WERI-Rb-1 (cell line): ENCODE measurements around the gene IL1B.
"Not testable (repeated sequence)": the region's sequence is repeated elsewhere in the genome, so short reads cannot be mapped to it uniquely, and the experiment has no call there.

Experiments
- DNase-seq: peaks from one replicate; pipeline ENCODE4 v3.0.0-alpha.2; 2020
- H3K27ac ChIP-seq: fragments of 250-450 bp; sonication (Bioruptor Pico); 2 replicates; pipeline ENCODE4 v1.5.1; 2020; ENCODE audit warnings: mild to moderate bottlenecking, moderate library complexity
- H3K27me3 ChIP-seq: fragments of 250-450 bp; sonication (Bioruptor Pico); 2 replicates; pipeline ENCODE4 v1.5.1; 2021; ENCODE audit warnings: mild to moderate bottlenecking, low read depth, moderate library complexity; ENCODE audit not compliant: insufficient read depth, severe bottlenecking
- H3K36me3 ChIP-seq: fragments of 250-450 bp; sonication (Bioruptor Pico); 2 replicates; pipeline ENCODE4 v1.5.1; 2020; ENCODE audit warnings: mild to moderate bottlenecking, moderate library complexity
- H3K4me3 ChIP-seq: 2 replicates; pipeline ENCODE4 v1.5.1; 2011; ENCODE audit warnings: low read depth, mild to moderate bottlenecking, control low read depth, low read length
- H3K9me3 ChIP-seq: fragments of 250-450 bp; sonication (Bioruptor Pico); 2 replicates; pipeline ENCODE4 v1.5.1; 2021; ENCODE audit warnings: mild to moderate bottlenecking, moderate library complexity; ENCODE audit not compliant: severe bottlenecking
- CTCF ChIP-seq: IDR thresholded peaks from 2 replicates; pipeline ENCODE4 v1.5.1; 2011; ENCODE audit warnings: low read depth, mild to moderate bottlenecking, control low read depth, inconsistent platforms, low read length

Gene IL1B

GRCh38 chr2:112864072-112864471, 27.5 kb upstream of the IL1B start:
- H3K4me3 ChIP-seq: no peak overlapping the region
- H3K36me3 ChIP-seq: no peaks in the 10 kb centered on the region
- H3K9me3 ChIP-seq: peaks cover 26% of the 10 kb centered on the region
- H3K27me3 ChIP-seq: no peaks in the 10 kb centered on the region
- no peak overlapping the region for H3K27ac ChIP-seq
- TF ChIP-seq CTCF: no peak
- no peak for DNase-seq

GRCh38 chr2:112859406-112860183, 23.0 kb upstream of the IL1B start:
- peaks cover 27% of the 10 kb centered on the region for H3K9me3 ChIP-seq
- not testable (repeated sequence) for H3K27me3 ChIP-seq, DNase-seq, H3K36me3 ChIP-seq, H3K27ac ChIP-seq, H3K4me3 ChIP-seq

GRCh38 chr2:112850588-112850987, 14.0 kb upstream of the IL1B start:
- no peak for DNase-seq
- no peak overlapping the region for H3K27ac ChIP-seq
- peaks cover 6% of the 10 kb centered on the region for H3K9me3 ChIP-seq
- no peaks in the 10 kb centered on the region for H3K27me3 ChIP-seq
- no peak overlapping the region for H3K4me3 ChIP-seq
- no peaks in the 10 kb centered on the region for H3K36me3 ChIP-seq
- TF ChIP-seq CTCF: no peak

- no peak for TF ChIP-seq CTCF
- DNase-seq: no peak
- no peak overlapping the region for H3K4me3 ChIP-seq
- H3K9me3 ChIP-seq: peaks cover 4% of the 10 kb centered on the region
- H3K27ac ChIP-seq: no peak overlapping the region
- H3K27me3 ChIP-seq: no peaks in the 10 kb centered on the region
- no peaks in the 10 kb centered on the region for H3K36me3 ChIP-seq
Observed at GRCh38 chr2:112849956-112850355, 13.4 kb upstream of the IL1B start.

- no peak overlapping the region for H3K27ac ChIP-seq
Observed at GRCh38 chr2:112848833-112849232, 12.3 kb upstream of the IL1B start.

GRCh38 chr2:112846031-112846430, 9.5 kb upstream of the IL1B start:
- no peaks in the 10 kb centered on the region for H3K9me3 ChIP-seq
- no peak for DNase-seq
- H3K4me3 ChIP-seq: no peak overlapping the region
- no peak for TF ChIP-seq CTCF
- H3K36me3 ChIP-seq: no peaks in the 10 kb centered on the region
- H3K27ac ChIP-seq: no peak overlapping the region
- no peaks in the 10 kb centered on the region for H3K27me3 ChIP-seq

More at GRCh38 chr2:112848833-112849232, 12.3 kb upstream of the IL1B start:
- DNase-seq: no peak
- Histone ChIP-seq H3K36me3 (no peaks in the 10 kb centered on the region), H3K4me3 (no peak overlapping the region), H3K27me3 (no peaks in the 10 kb centered on the region), H3K9me3 (no peaks in the 10 kb centered on the region)
- no peak for TF ChIP-seq CTCF
